Measurements from ENCODE around the gene NYAP1. TPM values are rescaled to one million over a fixed set of nuclear protein-coding genes. Genes with fewer than 3 reads are reported as not detected.
"Not testable (repeated sequence)": the region's sequence is repeated elsewhere in the genome, so short reads cannot be mapped to it uniquely, and the experiment has no call there.

Gene NYAP1
- total RNA-seq, 3 donors from 2014 or later: 0.48 to 0.66 (median 0.59) TPM

- Histone ChIP-seq H3K4me3 (no peak overlapping the region), H3K9me3 (no peaks in the 10 kb centered on the region), H3K27ac (no peak overlapping the region), H3K4me1 (no peaks in the 10 kb centered on the region), H3K27me3 (no peaks in the 10 kb centered on the region), H3K36me3 (no peaks in the 10 kb centered on the region)
- intact Hi-C loops (cut with DNase I; ENCODE audit: low total_unique reads): no loop called here
- no peak for DNase-seq (ENCODE audit: low spot score in 2 of 2)
- TF ChIP-seq CTCF (IDR thresholded peaks at IDR 0.05) (no peak), POLR2AphosphoS5 (IDR thresholded peaks at IDR 0.05) (no peak), POLR2A (IDR thresholded peaks at IDR 0.05) (no peak)
Observed at GRCh38 chr7:100520138-100520537, 36.4 kb downstream of the NYAP1 start.

GRCh38 chr7:100521076-100521475, 37.3 kb downstream of the NYAP1 start:
- H3K36me3 ChIP-seq: no peaks in the 10 kb centered on the region
- DNase-seq (ENCODE audit: low spot score in 2 of 2): no peak
- no peak overlapping the region for H3K4me3 ChIP-seq
- intact Hi-C loops (cut with DNase I; ENCODE audit: low total_unique reads): no loop called here
- H3K9me3 ChIP-seq: no peaks in the 10 kb centered on the region
- TF ChIP-seq POLR2A (IDR thresholded peaks at IDR 0.05): no peak
- no peak for TF ChIP-seq CTCF (IDR thresholded peaks at IDR 0.05)
- TF ChIP-seq POLR2AphosphoS5 (IDR thresholded peaks at IDR 0.05): no peak
- no peak overlapping the region for H3K27ac ChIP-seq
- no peaks in the 10 kb centered on the region for H3K4me1 ChIP-seq
- no peaks in the 10 kb centered on the region for H3K27me3 ChIP-seq

- H3K27me3 ChIP-seq; intact Hi-C loops (cut with DNase I; ENCODE audit: low total_unique reads); DNase-seq (ENCODE audit: low spot score in 2 of 2); H3K4me3 ChIP-seq; H3K27ac ChIP-seq; H3K36me3 ChIP-seq; H3K4me1 ChIP-seq; H3K9me3 ChIP-seq: not testable (repeated sequence)
Observed at GRCh38 chr7:100521909-100522593, 38.3 kb downstream of the NYAP1 start.

- intact Hi-C loops (cut with DNase I; ENCODE audit: low total_unique reads); H3K27me3 ChIP-seq: not testable (repeated sequence)
Observed at GRCh38 chr7:100523192-100523591, 39.5 kb downstream of the NYAP1 start.

GRCh38 chr7:100528108-100528866, 44.6 kb downstream of the NYAP1 start:
- intact Hi-C loops (cut with DNase I; ENCODE audit: low total_unique reads); H3K9me3 ChIP-seq; DNase-seq (ENCODE audit: low spot score in 2 of 2); H3K27me3 ChIP-seq; H3K4me1 ChIP-seq; H3K36me3 ChIP-seq; H3K27ac ChIP-seq; H3K4me3 ChIP-seq: not testable (repeated sequence)

More at GRCh38 chr7:100523192-100523591, 39.5 kb downstream of the NYAP1 start:
- not testable (repeated sequence) for DNase-seq (ENCODE audit: low spot score in 2 of 2); H3K4me3 ChIP-seq; H3K9me3 ChIP-seq; H3K36me3 ChIP-seq; H3K27ac ChIP-seq; H3K4me1 ChIP-seq

- Histone ChIP-seq H3K9me3 (no peaks in the 10 kb centered on the region), H3K4me1 (no peaks in the 10 kb centered on the region), H3K27me3 (no peaks in the 10 kb centered on the region), H3K36me3 (no peaks in the 10 kb centered on the region), H3K27ac (no peak overlapping the region), H3K4me3 (no peak overlapping the region)
- TF ChIP-seq CTCF (IDR thresholded peaks at IDR 0.05) (no peak), POLR2A (IDR thresholded peaks at IDR 0.05) (no peak)
- DNase-seq (ENCODE audit: low spot score in 2 of 2): no peak
- intact Hi-C loops (cut with DNase I; ENCODE audit: low total_unique reads): no loop called here
Observed at GRCh38 chr7:100532165-100533022, 48.7 kb downstream of the NYAP1 start.

GRCh38 chr7:100535982-100536381, 52.3 kb downstream of the NYAP1 start:
- H3K36me3 ChIP-seq; DNase-seq (ENCODE audit: low spot score in 2 of 2); H3K27ac ChIP-seq: not testable (repeated sequence)

GRCh38 chr7:100536695-100537094, 53.0 kb downstream of the NYAP1 start:
- H3K27me3 ChIP-seq; intact Hi-C loops (cut with DNase I; ENCODE audit: low total_unique reads); H3K4me1 ChIP-seq; H3K36me3 ChIP-seq; H3K4me3 ChIP-seq; DNase-seq (ENCODE audit: low spot score in 2 of 2); H3K27ac ChIP-seq; H3K9me3 ChIP-seq: not testable (repeated sequence)

More at GRCh38 chr7:100535982-100536381, 52.3 kb downstream of the NYAP1 start:
- H3K4me3 ChIP-seq; H3K4me1 ChIP-seq; H3K9me3 ChIP-seq; H3K27me3 ChIP-seq; intact Hi-C loops (cut with DNase I; ENCODE audit: low total_unique reads): not testable (repeated sequence)

All from breast epithelium (tissue), 4 donors.